NB4 (cell line): Measurements from ENCODE around the gene ARHGAP24.
"Not testable (repeated sequence)": the region's sequence is repeated elsewhere in the genome, so short reads cannot be mapped to it uniquely, and the experiment has no call there.

Source experiments
- DNase-seq: peaks from one replicate; pipeline ENCODE4 v3.0.0; 2010; ENCODE audit warnings: low read depth
- H3K4me3 ChIP-seq: one replicate; pipeline ENCODE4 v1.5.1; 2011; ENCODE audit warnings: mild to moderate bottlenecking, low read depth, low read length, moderate library complexity
- CTCF ChIP-seq: IDR thresholded peaks from one replicate; pipeline ENCODE4 v1.5.1; 2012; ENCODE audit warnings: low read depth, low read length
- MAX ChIP-seq: IDR thresholded peaks from 2 replicates; pipeline ENCODE4 v1.6.1; 2011; ENCODE audit warnings: low read depth, low read length
- MYC ChIP-seq: IDR thresholded peaks from 2 replicates; pipeline ENCODE4 v1.6.1; 2011; ENCODE audit warnings: low read depth, low read length
- POLR2A ChIP-seq: IDR thresholded peaks from 2 replicates; pipeline ENCODE4 v1.6.1; 2011; ENCODE audit warnings: mild to moderate bottlenecking; ENCODE audit not compliant: insufficient read length; ENCODE audit errors: extremely low read depth

ARHGAP24 gene

GRCh38 chr4:85659610-85660218 lies 184.8 kb downstream of the ARHGAP24 start:
- no peak overlapping the region for H3K4me3 ChIP-seq
- DNase-seq = no peak
- no peak for TF ChIP-seq MYC
- TF ChIP-seq MAX = no peak
- TF ChIP-seq POLR2A = no peak
- no peak for TF ChIP-seq CTCF

- not testable (repeated sequence) for H3K4me3 ChIP-seq, DNase-seq
Measured at GRCh38 chr4:85666625-85667024, 191.7 kb downstream of the ARHGAP24 start.

- no peak overlapping the region for H3K4me3 ChIP-seq
- TF ChIP-seq MAX (no peak), MYC (no peak)
- no peak for DNase-seq
Measured at GRCh38 chr4:85669204-85669603, 194.3 kb downstream of the ARHGAP24 start.

- TF ChIP-seq POLR2A (no peak), MAX (no peak), MYC (no peak), CTCF (no peak)
- H3K4me3 ChIP-seq = no peak overlapping the region
- no peak for DNase-seq
Measured at GRCh38 chr4:85669992-85670548, 195.1 kb downstream of the ARHGAP24 start.

- TF ChIP-seq POLR2A (no peak), MAX (no peak), MYC (no peak), CTCF (no peak)
- H3K4me3 ChIP-seq = no peak overlapping the region
- DNase-seq = no peak
Measured at GRCh38 chr4:85671120-85671519, 196.2 kb downstream of the ARHGAP24 start.

- H3K4me3 ChIP-seq = no peak overlapping the region
- no peak for TF ChIP-seq MAX
- no peak for TF ChIP-seq POLR2A
- TF ChIP-seq CTCF = no peak
- no peak for TF ChIP-seq MYC
- DNase-seq = no peak
Measured at GRCh38 chr4:85672116-85672515, 197.2 kb downstream of the ARHGAP24 start.

- DNase-seq = no peak
- TF ChIP-seq MYC (no peak), MAX (no peak), POLR2A (no peak), CTCF (no peak)
- no peak overlapping the region for H3K4me3 ChIP-seq
Measured at GRCh38 chr4:85672959-85673358, 198.0 kb downstream of the ARHGAP24 start.
